Activated CD4-positive, alpha-beta T cell treated with anti-CD3 and anti-CD28 coated beads, Interleukin-10, Interleukin-2, amounts not matched to agents 100 ng/mL and 50 ng/mL, durations not matched to agents 16 hours and 8 hours (primary cell): ENCODE measurements around the gene GAST.

ENCODE experiments used
- DNase-seq: peaks from one replicate; pipeline ENCODE4 v3.0.0-alpha.2; 2020

Gene GAST

GRCh38 chr17:41717408-41718286, 5.5 kb downstream of the GAST start:
- DNase-seq = no peak

GRCh38 chr17:41718287-41718645, 6.1 kb downstream of the GAST start:
- no peak for DNase-seq

- no peak for DNase-seq
Measured at GRCh38 chr17:41722231-41722630, 10.1 kb downstream of the GAST start.

- no peak for DNase-seq
Measured at GRCh38 chr17:41723801-41724475, 11.8 kb downstream of the GAST start.

GRCh38 chr17:41724476-41725050, 12.4 kb downstream of the GAST start:
- no peak for DNase-seq

GRCh38 chr17:41725134-41725533, 13.0 kb downstream of the GAST start:
- no peak for DNase-seq

- DNase-seq = no peak
Measured at GRCh38 chr17:41728056-41728455, 15.9 kb downstream of the GAST start.

GRCh38 chr17:41730479-41730878, 18.3 kb downstream of the GAST start:
- no peak for DNase-seq

- DNase-seq = no peak
Measured at GRCh38 chr17:41731836-41732235, 19.7 kb downstream of the GAST start.

- no peak for DNase-seq
Measured at GRCh38 chr17:41733348-41734138, 21.4 kb downstream of the GAST start.

GRCh38 chr17:41734139-41734948, 22.2 kb downstream of the GAST start, which contains the start of gene HAP1:
HAP1 (minus strand) TSS chr17:41734643; CDS start chr17:41734634, 9 bp downstream.
- peak; percentile 8 for DNase-seq

GRCh38 chr17:41734949-41735313, 22.8 kb downstream of the GAST start:
- DNase-seq = no peak

GRCh38 chr17:41735744-41736143, 23.6 kb downstream of the GAST start:
- DNase-seq = no peak

- DNase-seq = no peak
Measured at GRCh38 chr17:41736983-41737679, 25.0 kb downstream of the GAST start.

GRCh38 chr17:41737680-41738023, 25.5 kb downstream of the GAST start:
- DNase-seq = no peak

- DNase-seq = peak; percentile 89
Measured at GRCh38 chr17:41738077-41738800, 26.1 kb downstream of the GAST start.

- DNase-seq = no peak
Measured at GRCh38 chr17:41738801-41739112, 26.6 kb downstream of the GAST start.

- DNase-seq = no peak
Measured at GRCh38 chr17:41739661-41740352, 27.7 kb downstream of the GAST start.

- no peak for DNase-seq
Measured at GRCh38 chr17:41740506-41740905, 28.4 kb downstream of the GAST start.

GRCh38 chr17:41741709-41742108, 29.6 kb downstream of the GAST start:
- DNase-seq = no peak

- no peak for DNase-seq
Measured at GRCh38 chr17:41748275-41748674, 36.1 kb downstream of the GAST start.
